ENCODE data around the gene C9orf50. TPM values are rescaled to one million over a fixed set of nuclear protein-coding genes. Genes with fewer than 3 reads are reported as not detected.

C9orf50 gene
- total and polyA plus RNA-seq, 7 donors = 0.03 to 1.2 (median 0.82) TPM; not detected in 4

GRCh38 chr9:129632460-129632859, 11.6 kb upstream of the C9orf50 start:
- Histone ChIP-seq H3K27me3 (no peaks in the 10 kb centered on the region), H3K27ac (no peak overlapping the region), H3K4me1 (peaks cover 0 to 40% (median 32%) of the 10 kb centered on the region in 4 donors), H3K36me3 (peaks cover 14 to 54% (median 36%) of the 10 kb centered on the region in 4 donors), H3K4me3 (no peak overlapping the region), H3K9me3 (no peaks in the 10 kb centered on the region)
- intact Hi-C loops (cut with DNase I) = no loop called here
- TF ChIP-seq CTCF (IDR thresholded peaks at IDR 0.05) (no peak), POLR2A (IDR thresholded peaks at IDR 0.05) (no peak), POLR2AphosphoS5 (IDR thresholded peaks at IDR 0.05) (no peak), EP300 (IDR thresholded peaks at IDR 0.05) (no peak)
- no peak for DNase-seq
- 86 to 88% methylated on average over 13 of the region's 13 CpGs for WGBS, 2 donors

GRCh38 chr9:129631674-129632129, 10.8 kb upstream of the C9orf50 start:
- Histone ChIP-seq H3K9me3 (no peaks in the 10 kb centered on the region), H3K27me3 (no peaks in the 10 kb centered on the region), H3K36me3 (peaks cover 14 to 46% (median 29%) of the 10 kb centered on the region in 4 donors), H3K4me1 (peaks cover 0 to 48% (median 39%) of the 10 kb centered on the region in 4 donors), H3K4me3 (no peak overlapping the region), H3K27ac (no peak overlapping the region)
- TF ChIP-seq POLR2A (IDR thresholded peaks at IDR 0.05) (no peak), EP300 (IDR thresholded peaks at IDR 0.05) (no peak), CTCF (IDR thresholded peaks at IDR 0.05) (no peak), POLR2AphosphoS5 (IDR thresholded peaks at IDR 0.05) (no peak)
- intact Hi-C loops (cut with DNase I) = no loop called here
- no peak for DNase-seq
- WGBS, 2 donors = 79 to 88% methylated on average over 19 of the region's 19 CpGs

GRCh38 chr9:129630967-129631673, 10.2 kb upstream of the C9orf50 start:
- Histone ChIP-seq H3K4me3 (no peak overlapping the region), H3K4me1 (peaks cover 0 to 52% (median 42%) of the 10 kb centered on the region in 4 donors), H3K27me3 (no peaks in the 10 kb centered on the region), H3K9me3 (no peaks in the 10 kb centered on the region), H3K36me3 (peaks cover 14 to 41% (median 26%) of the 10 kb centered on the region in 4 donors), H3K27ac (no peak overlapping the region)
- no peak for DNase-seq
- 79 to 84% methylated on average over 21 of the region's 21 CpGs for WGBS, 2 donors
- intact Hi-C loops (cut with DNase I) = no loop called here
- no peak for TF ChIP-seq EP300 (IDR thresholded peaks at IDR 0.05)
- TF ChIP-seq POLR2A (IDR thresholded peaks at IDR 0.05) = no peak
- no peak for TF ChIP-seq POLR2AphosphoS5 (IDR thresholded peaks at IDR 0.05)
- TF ChIP-seq CTCF (IDR thresholded peaks at IDR 0.05) = no peak

GRCh38 chr9:129629251-129629820, 8.4 kb upstream of the C9orf50 start:
- Histone ChIP-seq H3K27ac (no peak overlapping the region), H3K9me3 (no peaks in the 10 kb centered on the region), H3K27me3 (no peaks in the 10 kb centered on the region), H3K36me3 (peaks cover 8 to 23% (median 11%) of the 10 kb centered on the region in 4 donors), H3K4me1 (peaks cover 0 to 57% (median 49%) of the 10 kb centered on the region in 4 donors), H3K4me3 (no peak overlapping the region)
- WGBS, 2 donors = 88 to 89% methylated on average over 8 of the region's 8 CpGs
- no peak for DNase-seq
- no peak for TF ChIP-seq POLR2AphosphoS5 (IDR thresholded peaks at IDR 0.05)
- no peak for TF ChIP-seq POLR2A (IDR thresholded peaks at IDR 0.05)
- TF ChIP-seq CTCF (IDR thresholded peaks at IDR 0.05) = no peak
- TF ChIP-seq EP300 (IDR thresholded peaks at IDR 0.05) = no peak
- intact Hi-C loops (cut with DNase I) = no loop called here

Measured in sigmoid colon (tissue), 7 donors.